HCT116 (cell line): ENCODE measurements around the gene IFITM1. TPM values are rescaled to one million over a fixed set of nuclear protein-coding genes. Genes with fewer than 3 reads are reported as not detected.

Experiments
- ATAC-seq: fragments of 200-7000 bp; cut with Tn5 transposase; 2 replicates; pipeline ENCODE4 v1.9.1; 2020; ENCODE audit warnings: mild to moderate bottlenecking, moderate library complexity
- BruUV-seq: library from RNA; stranded (reverse); fragments of 400-500 nt; replicated peaks from 2 replicates; lab custom pipeline; 2021; lab: Mats Ljungman, UMichigan
- CTCF ChIA-PET: fragments of 300-600 bp; sonication (Branson Sonifier 250); formaldehyde crosslinking; loops from one replicate; lab custom pipeline; 2021; ENCODE audit warnings: antibody characterized with exemption; lab: Charles Lee
- POLR2A ChIA-PET: fragments of 300-600, 350-600 bp; sonication (Branson Sonifier 250); formaldehyde crosslinking; loops from one replicate; lab custom pipeline; 2021; ENCODE audit warnings: antibody characterized with exemption; lab: Charles Lee
- RAD21 ChIA-PET, 2 experiments: fragments of 300-600 bp; sonication (Branson Sonifier 250); formaldehyde crosslinking; loops; one replicate each; lab custom pipeline; 2023; ENCODE audit warnings: low total read pairs in 2 of 2; ENCODE audit not compliant: uncharacterized antibody in 2 of 2, unreplicated experiment in 2 of 2, low non-redundant PET in 1 of 2; lab: Charles Lee
- DNase-seq: peaks from one replicate; pipeline ENCODE4 v3.0.0-alpha.2; 2010; ENCODE audit warnings: low read depth, low spot score
- H2AFZ ChIP-seq: fragments of 200-600 bp; shearing (Covaris generic), sonication (generic); 2 replicates; pipeline ENCODE4 v1.6.1; 2017; ENCODE audit warnings: low read depth, mixed run types, mixed read lengths, antibody characterized with exemption, low read length; ENCODE audit not compliant: poor library complexity, severe bottlenecking
- H3K27ac ChIP-seq: 2 replicates; pipeline ENCODE4 v1.5.1; 2012; ENCODE audit warnings: low read depth, low read length
- H3K27me3 ChIP-seq: fragments of 200-600 bp; sonication (generic); 2 replicates; pipeline ENCODE4 v1.6.1; 2016; ENCODE audit warnings: mixed run types, low read length, mixed read lengths; ENCODE audit not compliant: insufficient read depth
- H3K36me3 ChIP-seq, 2 experiments: fragments of 200-500 bp in 1 of 2; fragments of 200-600 bp in 1 of 2; sonication (Bioruptor generic) in 1 of 2; sonication (generic) in 1 of 2; 2 replicates each; pipeline versions ENCODE4 v1.5.1 to v1.6.1; 2014 to 2016; ENCODE audit warnings: low read length in 2 of 2, inconsistent platforms in 1 of 2, mixed read lengths in 1 of 2, mixed run types in 1 of 2; ENCODE audit not compliant: insufficient read depth in 2 of 2, control insufficient read depth in 1 of 2
- H3K4me1 ChIP-seq, 2 experiments: fragments of 200-600 bp in 1 of 2; sonication (generic) in 1 of 2; 2 replicates each; pipeline versions ENCODE4 v1.5.1 to v1.6.1; 2012 to 2017; ENCODE audit warnings: low read length in 2 of 2, inconsistent platforms in 1 of 2, mild to moderate bottlenecking in 1 of 2, mixed read lengths in 1 of 2, mixed run types in 1 of 2, moderate library complexity in 1 of 2; ENCODE audit not compliant: insufficient read depth in 2 of 2, control insufficient read depth in 1 of 2
- H3K4me2 ChIP-seq: fragments of 200-600 bp; sonication (generic); 2 replicates; pipeline ENCODE4 v1.6.1; 2017; ENCODE audit warnings: mixed run types, low read length, mixed read lengths
- H3K4me3 ChIP-seq, 2 experiments: fragments of 200-600 bp in 1 of 2; sonication (generic) in 1 of 2; replicated peaks in 1 of 2; 2 replicates each; pipeline ENCODE4 v1.5.1; 2011 to 2016; ENCODE audit warnings: low read length in 2 of 2, control low read depth in 1 of 2, low read depth in 1 of 2, mild to moderate bottlenecking in 1 of 2, mixed read lengths in 1 of 2, mixed run types in 1 of 2
- H3K79me2 ChIP-seq: fragments of 200-600 bp; sonication (generic); 2 replicates; pipeline ENCODE4 v1.6.1; 2017; ENCODE audit warnings: mild to moderate bottlenecking, mixed run types, low read length, moderate library complexity, mixed read lengths; ENCODE audit not compliant: insufficient read depth
- H3K9ac ChIP-seq: fragments of 200-600 bp; sonication (generic); 2 replicates; pipeline ENCODE4 v1.6.1; 2016; ENCODE audit warnings: low read length, mixed read lengths
- H3K9me2 ChIP-seq: fragments of 200-600 bp; sonication (generic), shearing (Covaris generic); 2 replicates; pipeline ENCODE4 v1.6.1; 2017; ENCODE audit warnings: mixed run types, mild to moderate bottlenecking, moderate library complexity; ENCODE audit not compliant: insufficient read depth
- H3K9me3 ChIP-seq, 2 experiments: fragments of 200-500 bp in 1 of 2; fragments of 200-600 bp in 1 of 2; sonication (Bioruptor generic) in 1 of 2; sonication (generic) in 1 of 2; 2 replicates each; pipeline ENCODE4 v1.6.1; 2014 to 2017; ENCODE audit warnings: low read length in 2 of 2, mixed read lengths in 2 of 2, inconsistent platforms in 1 of 2, low read depth in 1 of 2, mild to moderate bottlenecking in 1 of 2, mixed run types in 1 of 2, moderate library complexity in 1 of 2; ENCODE audit not compliant: control insufficient read depth in 1 of 2, insufficient read depth in 1 of 2
- H4K20me1 ChIP-seq: fragments of 200-600 bp; sonication (generic), shearing (Covaris generic); 2 replicates; pipeline ENCODE4 v1.6.1; 2017; ENCODE audit warnings: mixed run types, mild to moderate bottlenecking, moderate library complexity; ENCODE audit not compliant: insufficient read depth
- ATF3 ChIP-seq: IDR thresholded peaks from 2 replicates; pipeline ENCODE4 v1.6.1; 2012
- EGR1 ChIP-seq: IDR thresholded peaks from 2 replicates; pipeline ENCODE4 v1.6.1; 2012; ENCODE audit warnings: low read depth
- EZH2phosphoT487 ChIP-seq: fragments of 200-600 bp; IDR thresholded peaks from 2 replicates; pipeline ENCODE4 v1.6.1; 2018; ENCODE audit warnings: antibody characterized with exemption, borderline replicate concordance
- FOSL1 ChIP-seq: IDR thresholded peaks from 2 replicates; pipeline ENCODE4 v1.6.1; 2012; ENCODE audit warnings: low read depth
- JUND ChIP-seq: IDR thresholded peaks from 2 replicates; pipeline ENCODE4 v1.6.1; 2012
- SIN3A ChIP-seq: IDR thresholded peaks from 2 replicates; pipeline ENCODE4 v1.6.1; 2012; ENCODE audit warnings: low read depth
- ZBTB33 ChIP-seq: IDR thresholded peaks from 2 replicates; pipeline ENCODE4 v1.6.1; 2011; ENCODE audit warnings: mild to moderate bottlenecking, low read length, moderate library complexity; ENCODE audit not compliant: insufficient replicate concordance; ENCODE audit errors: extremely low read depth
- intact Hi-C: fragments of 100-400 bp; cut with micrococcal nuclease; formaldehyde crosslinking; loops from 2 replicates; pipeline ENCODE4 v1.10.0; 2022
- total RNA-seq: library from RNA; stranded (reverse); gene quantifications from one replicate; pipeline ENCODE4 v1.2.1, GENCODE V29; 2021; ENCODE audit not compliant: unreplicated experiment

The IFITM1 gene
- total RNA-seq, 1 experiment from 2014 or later = 6.1 TPM

- no peaks in the 10 kb centered on the region for H3K4me1 ChIP-seq
- no peak overlapping the region for H3K9ac ChIP-seq
- H3K4me2 ChIP-seq = no peak overlapping the region
- H2AFZ ChIP-seq = no peak overlapping the region
- no TSS peak for BruUV-seq
- H4K20me1 ChIP-seq = no peaks in the 10 kb centered on the region
- no peaks in the 10 kb centered on the region for H3K27me3 ChIP-seq
- RAD21 ChIA-PET = no interaction called here
- no peaks in the 10 kb centered on the region; a peak in 1 of 4 replicates for H3K9me3 ChIP-seq
- no peak overlapping the region for H3K4me3 ChIP-seq
- POLR2A ChIA-PET = interaction anchor here (1.2 kb wide), 1 partner anchor 10 kb away, joined by 3 read pairs; no protein-coding TSS in a partner anchor
- intact Hi-C loops = no loop called here
- H3K27ac ChIP-seq = no peak overlapping the region
- CTCF ChIA-PET = no interaction called here
- TF ChIP-seq FOSL1 (no peak), ATF3 (no peak), ZBTB33 (no peak), SIN3A (no peak), JUND (no peak), EZH2phosphoT487 (no peak)
- H3K79me2 ChIP-seq = no peaks in the 10 kb centered on the region
- no peak for ATAC-seq
- no peak for DNase-seq
- no peaks in the 10 kb centered on the region for H3K36me3 ChIP-seq
- H3K9me2 ChIP-seq = no peaks in the 10 kb centered on the region
Observed at GRCh38 chr11:337711-338110, 23.9 kb downstream of the IFITM1 start.

- no peaks in the 10 kb centered on the region for H3K36me3 ChIP-seq
- no peak overlapping the region for H3K4me3 ChIP-seq
- H3K4me2 ChIP-seq = no peak overlapping the region
- no peak for DNase-seq
- H4K20me1 ChIP-seq = no peaks in the 10 kb centered on the region
- TF ChIP-seq EGR1 = no peak
- CTCF ChIA-PET = no interaction called here
- BruUV-seq = no TSS peak
- RAD21 ChIA-PET = no interaction called here
- H3K27ac ChIP-seq = no peak overlapping the region
- no peaks in the 10 kb centered on the region for H3K9me2 ChIP-seq
- POLR2A ChIA-PET = interaction anchor here (1.4 kb wide), 1 partner anchor 15 kb away, joined by 4 read pairs; no protein-coding TSS in a partner anchor
- no peaks in the 10 kb centered on the region for H3K79me2 ChIP-seq
- no peaks in the 10 kb centered on the region for H3K27me3 ChIP-seq
- no peaks in the 10 kb centered on the region for H3K4me1 ChIP-seq
- intact Hi-C loops = no loop called here
- no peaks in the 10 kb centered on the region for H3K9me3 ChIP-seq
- no peak overlapping the region for H3K9ac ChIP-seq
- ATAC-seq = no peak
- H2AFZ ChIP-seq = no peak overlapping the region
Observed at GRCh38 chr11:339963-340362, 26.1 kb downstream of the IFITM1 start.
